H1 (cell line): Measurements from ENCODE around the gene ZSWIM6. TPM values are rescaled to one million over a fixed set of nuclear protein-coding genes. Genes with fewer than 3 reads are reported as not detected.

Experiments
- CTCF ChIA-PET: fragments of 300-600 bp; sonication (Branson Sonifier 250); formaldehyde crosslinking; loops from one replicate; lab custom pipeline; 2021; ENCODE audit not compliant: partially characterized antibody; lab: Charles Lee
- POLR2A ChIA-PET: fragments of 300-600 bp; sonication (Branson Sonifier 250); formaldehyde crosslinking; loops from one replicate; lab custom pipeline; 2021; ENCODE audit warnings: inconsistent platforms; ENCODE audit not compliant: partially characterized antibody; lab: Charles Lee
- DNase-seq, 2 experiments: peaks; one replicate each; pipeline versions ENCODE4 v3.0.0 to v3.0.0-alpha.2; 2010 to 2022; ENCODE audit warnings: low spot score in 2 of 2, low read depth in 1 of 2, mixed read lengths in 1 of 2
- FAIRE-seq: peaks from 2 replicates; lab custom pipeline; 2011; peaks lifted over from hg19 to GRCh38; lab: Jason Lieb, UNC
- H2AFZ ChIP-seq: 2 replicates; pipeline ENCODE4 v1.8.1; 2012; ENCODE audit warnings: low read length, inconsistent platforms
- H2AK5ac ChIP-seq: 2 replicates; pipeline ENCODE4 v1.6.1; 2013; ENCODE audit warnings: low read depth, low read length
- H2BK120ac ChIP-seq: replicated peaks from 2 replicates; pipeline ENCODE3; 2013; ENCODE audit warnings: low read depth, low read length, inconsistent platforms
- H2BK12ac ChIP-seq: 2 replicates; pipeline ENCODE4 v1.6.1; 2013; ENCODE audit warnings: low read depth, low read length
- H2BK15ac ChIP-seq: 2 replicates; pipeline ENCODE4 v1.6.1; 2013; ENCODE audit warnings: low read length
- H2BK20ac ChIP-seq: 2 replicates; pipeline ENCODE4 v1.6.1; 2013; ENCODE audit warnings: low read length
- H2BK5ac ChIP-seq: 2 replicates; pipeline ENCODE4 v1.6.1; 2013; ENCODE audit warnings: low read depth, low read length
- H3K14ac ChIP-seq: 2 replicates; pipeline ENCODE4 v1.6.1; 2013; ENCODE audit warnings: inconsistent platforms; ENCODE audit not compliant: insufficient read length
- H3K18ac ChIP-seq: 2 replicates; pipeline ENCODE4 v1.6.1; 2013; ENCODE audit warnings: low read length; ENCODE audit errors: extremely low read depth
- H3K23ac ChIP-seq: 2 replicates; pipeline ENCODE4 v1.6.1; 2013; ENCODE audit warnings: inconsistent platforms; ENCODE audit not compliant: insufficient read length
- H3K23me2 ChIP-seq: 2 replicates; pipeline ENCODE4 v1.6.1; 2013; ENCODE audit warnings: low read depth, low read length
- H3K27ac ChIP-seq: 2 replicates; pipeline ENCODE4 v1.6.1; 2011; ENCODE audit warnings: low read depth, low read length, inconsistent platforms
- H3K27me3 ChIP-seq, 4 experiments: replicated peaks in 1 of 4; 1 replicate in 1 of 4; 2 replicates in 3 of 4; pipeline versions ENCODE4 v1.6.1 to v1.8.1; 2011 to 2013; ENCODE audit warnings: low read length in 3 of 4, mild to moderate bottlenecking in 3 of 4, inconsistent platforms in 2 of 4, mixed read lengths in 2 of 4, moderate library complexity in 1 of 4; ENCODE audit not compliant: control insufficient read depth in 3 of 4, insufficient read depth in 3 of 4; ENCODE audit errors: extremely low read depth in 1 of 4
- H3K36me3 ChIP-seq, 4 experiments: 2 replicates each; pipeline versions ENCODE4 v1.6.1 to v1.8.1; 2011 to 2013; ENCODE audit warnings: mild to moderate bottlenecking in 4 of 4, low read length in 3 of 4, moderate library complexity in 2 of 4, control low read depth in 1 of 4, inconsistent platforms in 1 of 4; ENCODE audit not compliant: insufficient read depth in 4 of 4, control insufficient read depth in 2 of 4
- H3K4ac ChIP-seq: replicated peaks from 2 replicates; pipeline ENCODE3; 2013; ENCODE audit warnings: low read length, low read depth, mixed read lengths, inconsistent platforms; ENCODE audit not compliant: insufficient read length
- H3K4me1 ChIP-seq, 4 experiments: replicated peaks in 1 of 4; 1 replicate in 1 of 4; 2 replicates in 3 of 4; pipeline versions ENCODE4 v1.6.1 to v1.8.1; 2011 to 2013; ENCODE audit warnings: low read length in 3 of 4, inconsistent platforms in 2 of 4, mixed read lengths in 1 of 4; ENCODE audit not compliant: insufficient read depth in 4 of 4, control insufficient read depth in 3 of 4
- H3K4me2 ChIP-seq, 2 experiments: 2 replicates each; pipeline versions ENCODE4 v1.6.1 to v1.8.1; 2011 to 2013; ENCODE audit warnings: low read depth in 2 of 2, low read length in 2 of 2, control low read depth in 1 of 2, inconsistent platforms in 1 of 2, mild to moderate bottlenecking in 1 of 2; ENCODE audit not compliant: insufficient read depth in 1 of 2
- H3K4me3 ChIP-seq, 4 experiments: fragments of 200-600, 300-600 bp in 1 of 4; sonication (generic), shearing (Covaris generic), sonication (Bioruptor Twin) in 1 of 4; 2 replicates each; pipeline versions ENCODE4 v1.5.1 to v1.8.1; 2011 to 2016; ENCODE audit warnings: low read length in 4 of 4, low read depth in 3 of 4, control low read depth in 2 of 4, inconsistent platforms in 2 of 4, mild to moderate bottlenecking in 2 of 4, mixed read lengths in 1 of 4, moderate library complexity in 1 of 4; ENCODE audit not compliant: insufficient read depth in 2 of 4; ENCODE audit errors: extremely low read depth in 1 of 4
- H3K56ac ChIP-seq: replicated peaks from 2 replicates; pipeline ENCODE3; 2013; ENCODE audit warnings: low read depth, mild to moderate bottlenecking, mixed read lengths, low read length, inconsistent platforms; ENCODE audit not compliant: insufficient read length
- H3K79me1 ChIP-seq: 2 replicates; pipeline ENCODE4 v1.6.1; 2013; ENCODE audit warnings: low read depth, low read length, control low read depth
- H3K79me2 ChIP-seq, 2 experiments: 2 replicates each; pipeline versions ENCODE4 v1.6.1 to v1.8.1; 2012 to 2013; ENCODE audit warnings: low read length in 2 of 2, mild to moderate bottlenecking in 2 of 2, inconsistent platforms in 1 of 2; ENCODE audit not compliant: insufficient read depth in 2 of 2, control insufficient read depth in 1 of 2
- H3K9ac ChIP-seq, 4 experiments: replicated peaks in 1 of 4; 1 replicate in 1 of 4; 2 replicates in 3 of 4; pipeline versions ENCODE4 v1.6.1 to v1.8.1; 2011 to 2013; ENCODE audit warnings: low read depth in 3 of 4, low read length in 3 of 4, control low read depth in 2 of 4, mild to moderate bottlenecking in 2 of 4, moderate library complexity in 2 of 4, inconsistent platforms in 1 of 4; ENCODE audit errors: extremely low read depth in 1 of 4
- H3K9me3 ChIP-seq, 2 experiments: 2 replicates each; pipeline versions ENCODE4 v1.6.1 to v1.8.1; 2012 to 2013; ENCODE audit warnings: mild to moderate bottlenecking in 2 of 2, moderate library complexity in 2 of 2, control low read depth in 1 of 2, inconsistent platforms in 1 of 2, low read depth in 1 of 2, low read length in 1 of 2, mixed read lengths in 1 of 2; ENCODE audit not compliant: insufficient read depth in 2 of 2
- H4K20me1 ChIP-seq, 2 experiments: replicated peaks in 1 of 2; 2 replicates each; pipeline versions ENCODE3 to v1.8.1; 2011 to 2013; ENCODE audit warnings: inconsistent platforms in 2 of 2, low read length in 2 of 2, mild to moderate bottlenecking in 1 of 2; ENCODE audit not compliant: insufficient read depth in 2 of 2, control insufficient read depth in 1 of 2
- H4K5ac ChIP-seq: 2 replicates; pipeline ENCODE4 v1.6.1; 2013; ENCODE audit warnings: low read length, low read depth, mixed read lengths, inconsistent platforms; ENCODE audit not compliant: insufficient read length
- H4K8ac ChIP-seq: 2 replicates; pipeline ENCODE4 v1.8.0; 2013; ENCODE audit warnings: mild to moderate bottlenecking, moderate library complexity, low read length, inconsistent platforms; ENCODE audit not compliant: insufficient read depth; ENCODE audit errors: extremely low read depth
- H4K91ac ChIP-seq: replicated peaks from 2 replicates; pipeline ENCODE3; 2013; ENCODE audit warnings: low read length, mixed read lengths, inconsistent platforms; ENCODE audit not compliant: insufficient read length
- EGR1 ChIP-seq: IDR thresholded peaks from 2 replicates; pipeline ENCODE4 v1.6.1; 2011; ENCODE audit warnings: low read depth, low read length, borderline replicate concordance
- NANOG ChIP-seq: IDR thresholded peaks from 2 replicates; pipeline ENCODE4 v1.6.1; 2011; ENCODE audit warnings: low read length, low read depth, mild to moderate bottlenecking, inconsistent platforms; ENCODE audit not compliant: insufficient read depth, poor library complexity, severe bottlenecking
- RBBP5 ChIP-seq: IDR thresholded peaks from 2 replicates; pipeline ENCODE4 v1.7.1; 2012; ENCODE audit warnings: low read depth, mild to moderate bottlenecking, inconsistent platforms, low read length, moderate library complexity, borderline replicate concordance
- WGBS, 2 experiments: shearing (Covaris generic) in 1 of 2; methylation state at CpG; one replicate each; pipeline versions ENCODE4 v1.1.6 to v1.1.7; 2013 to 2015; ENCODE audit warnings: low lambda C conversion rate in 2 of 2, mixed read lengths in 2 of 2, inconsistent platforms in 1 of 2, low coverage in 1 of 2, missing lambda C conversion rate in 1 of 2; ENCODE audit not compliant: insufficient replicate concordance in 2 of 2, insufficient coverage in 1 of 2, insufficient read length in 1 of 2; ENCODE audit errors: extremely low coverage in 1 of 2, missing lambda C conversion rate in 1 of 2; 5-methylcytosine and 5-hydroxymethylcytosine counted together
- polyA plus RNA-seq, 7 experiments: library from polyadenylated mRNA; depleted of rRNA in 3 of 7; stranded (reverse) in 5 of 7; unstranded in 2 of 7; fragments of >200 nt in 5 of 7; fragments of 200-250 nt in 2 of 7; gene quantifications; 1 replicate in 5 of 7; 2 replicates in 1 of 7; 4 replicates in 1 of 7; pipeline versions ENCODE4 v1.2.1 to v1.2.3, GENCODE V29; 2011 to 2013; ENCODE audit warnings: missing spikeins in 2 of 7, mixed read lengths in 2 of 7
- total RNA-seq: library from RNA; stranded (reverse); fragmentation: NEBNext Ultra II Directional; extraction: Animal tissue kit (Norgen Biotek cat#: 25700); gene quantifications from 2 replicates; pipeline ENCODE4 v1.2.1, GENCODE V29; 2021
- TF ChIP-seq, protein P1 (sequence below): IDR thresholded peaks from 2 replicates; pipeline ENCODE4 v1.6.1; 2012; ENCODE audit warnings: inconsistent platforms

Gene ZSWIM6
- total and polyA plus RNA-seq, 2 of the 8 experiments (the other 6 are each of a cell fraction or from before 2014, with no cell fraction given): 7.9 to 12.4 TPM

GRCh38 chr5:61370506-61370905 lies 38.4 kb downstream of the ZSWIM6 start:
- H3K4me1 ChIP-seq: no peaks in the 10 kb centered on the region; a peak in 2 of 7 replicates
- no peaks in the 10 kb centered on the region for H3K36me3 ChIP-seq
- no peak overlapping the region for H3K27ac ChIP-seq
- DNase-seq (no peak), FAIRE-seq (no peak)
- H3K27me3 ChIP-seq: no peaks in the 10 kb centered on the region
- H2BK20ac ChIP-seq: no peak overlapping the region
- H4K20me1 ChIP-seq: no peaks in the 10 kb centered on the region
- 92% methylated on average over 2 of the region's 2 CpGs; no CpG with 5 or more reads in 1 of the 2 experiments for WGBS, 2 experiments
- no peak overlapping the region for H2BK120ac ChIP-seq
- H3K4ac ChIP-seq: no peak overlapping the region
- H3K4me2 ChIP-seq: no peak overlapping the region
- H2AFZ ChIP-seq: no peak overlapping the region
- no peak overlapping the region for H2BK12ac ChIP-seq
- no peak overlapping the region for H2AK5ac ChIP-seq
- H3K79me1 ChIP-seq: no peaks in the 10 kb centered on the region; the same call in 1 of the 2 replicates
- no peak overlapping the region for H3K23ac ChIP-seq
- no peak overlapping the region for H4K91ac ChIP-seq
- H3K14ac ChIP-seq: no peak overlapping the region
- TF ChIP-seq RBBP5: no peak
- TF ChIP-seq, protein P1, sequence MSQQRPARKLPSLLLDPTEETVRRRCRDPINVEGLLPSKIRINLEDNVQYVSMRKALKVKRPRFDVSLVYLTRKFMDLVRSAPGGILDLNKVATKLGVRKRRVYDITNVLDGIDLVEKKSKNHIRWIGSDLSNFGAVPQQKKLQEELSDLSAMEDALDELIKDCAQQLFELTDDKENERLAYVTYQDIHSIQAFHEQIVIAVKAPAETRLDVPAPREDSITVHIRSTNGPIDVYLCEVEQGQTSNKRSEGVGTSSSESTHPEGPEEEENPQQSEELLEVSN: no peak
- TF ChIP-seq NANOG: no peak
- no peak for TF ChIP-seq EGR1
- H3K9me3 ChIP-seq: no peaks in the 10 kb centered on the region
- H3K18ac ChIP-seq: no peak overlapping the region
- ChIA-PET POLR2A (no interaction called here), CTCF (no interaction called here)
- no peak overlapping the region for H4K5ac ChIP-seq
- H3K23me2 ChIP-seq: no peaks in the 10 kb centered on the region
- H3K79me2 ChIP-seq: peaks cover 0 to 27% of the 10 kb centered on the region in 2 experiments; a peak in 2 of 4 replicates
- no peak overlapping the region for H2BK5ac ChIP-seq
- no peak overlapping the region for H2BK15ac ChIP-seq
- no peak overlapping the region for H3K4me3 ChIP-seq
- no peak overlapping the region for H3K9ac ChIP-seq
- no peak overlapping the region for H4K8ac ChIP-seq
- H3K56ac ChIP-seq: no peak overlapping the region
